HUDEP-2 (cell line): ENCODE data around the gene CYP27C1.

ENCODE experiments used
- DNase-seq, 76 experiments: peaks; one replicate each; lab custom pipeline; 2025; ENCODE audit not compliant: unreplicated experiment in 76 of 76; lab: John Stamatoyannopoulos, UW

Gene CYP27C1

GRCh38 chr2:127134833-127135830 lies 85.0 kb downstream of the CYP27C1 start:
- no peak for DNase-seq

- DNase-seq, result no peak
Observed at GRCh38 chr2:127134235-127134634, 85.9 kb downstream of the CYP27C1 start.
